HG03521 (cell line): Measurements from ENCODE around the gene SLC25A20.
"Not testable (repeated sequence)": the region's sequence is repeated elsewhere in the genome, so short reads cannot be mapped to it uniquely, and the experiment has no call there.

Experiments
- ATAC-seq: cut with Tn5 transposase; IDR thresholded peaks from one replicate; pipeline ENCODE4 v1.9.1; 2021; ENCODE audit warnings: mild to moderate bottlenecking, moderate library complexity; ENCODE audit not compliant: unreplicated experiment

SLC25A20 gene, protein sequence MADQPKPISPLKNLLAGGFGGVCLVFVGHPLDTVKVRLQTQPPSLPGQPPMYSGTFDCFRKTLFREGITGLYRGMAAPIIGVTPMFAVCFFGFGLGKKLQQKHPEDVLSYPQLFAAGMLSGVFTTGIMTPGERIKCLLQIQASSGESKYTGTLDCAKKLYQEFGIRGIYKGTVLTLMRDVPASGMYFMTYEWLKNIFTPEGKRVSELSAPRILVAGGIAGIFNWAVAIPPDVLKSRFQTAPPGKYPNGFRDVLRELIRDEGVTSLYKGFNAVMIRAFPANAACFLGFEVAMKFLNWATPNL

DNA sequence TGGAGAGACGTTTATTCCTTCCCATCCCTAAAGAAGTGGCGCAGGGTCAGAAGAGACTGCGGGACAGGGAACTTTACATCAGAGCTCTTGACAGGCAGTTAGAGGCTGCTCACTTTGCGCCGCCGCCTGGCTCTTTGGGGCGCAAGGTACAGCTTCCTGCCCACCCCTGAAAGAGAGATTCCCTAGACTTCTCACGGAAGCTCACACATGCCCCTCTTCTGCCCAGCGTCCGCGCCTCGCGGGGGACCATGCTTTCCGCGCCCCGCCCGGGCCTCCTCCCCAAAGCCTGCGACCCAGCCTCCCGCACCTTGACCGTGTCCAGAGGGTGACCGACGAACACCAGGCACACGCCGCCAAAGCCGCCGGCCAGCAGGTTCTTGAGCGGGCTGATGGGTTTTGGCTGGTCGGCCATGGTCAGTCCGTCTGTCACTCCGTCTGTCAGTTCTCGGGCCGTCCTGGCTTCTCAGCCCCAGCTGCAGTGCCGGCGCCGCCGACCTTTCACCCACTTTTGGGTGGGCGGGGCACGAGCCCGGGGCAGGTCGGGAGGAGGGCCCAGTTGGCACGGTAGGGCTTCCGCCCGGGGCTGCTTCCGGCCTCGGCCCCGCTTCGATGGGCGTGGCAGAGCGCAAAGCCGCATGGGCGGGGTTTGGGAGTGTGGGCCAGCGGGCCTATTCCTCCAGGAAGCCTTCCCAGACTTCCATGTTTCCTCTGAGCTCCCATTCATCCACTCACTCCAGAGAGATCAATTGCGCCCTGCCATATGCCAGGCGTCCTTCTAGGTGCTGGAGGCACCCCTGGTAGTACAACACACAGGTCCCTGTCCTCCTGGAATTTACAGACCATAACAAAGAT lies at the start of gene SLC25A20:
TSS of gene SLC25A20 (minus strand) at position 500 of the 852 bp plus-strand sequence. CDS start at position 412, 88 bp downstream.
- ATAC-seq: peak; percentile 94

DNA sequence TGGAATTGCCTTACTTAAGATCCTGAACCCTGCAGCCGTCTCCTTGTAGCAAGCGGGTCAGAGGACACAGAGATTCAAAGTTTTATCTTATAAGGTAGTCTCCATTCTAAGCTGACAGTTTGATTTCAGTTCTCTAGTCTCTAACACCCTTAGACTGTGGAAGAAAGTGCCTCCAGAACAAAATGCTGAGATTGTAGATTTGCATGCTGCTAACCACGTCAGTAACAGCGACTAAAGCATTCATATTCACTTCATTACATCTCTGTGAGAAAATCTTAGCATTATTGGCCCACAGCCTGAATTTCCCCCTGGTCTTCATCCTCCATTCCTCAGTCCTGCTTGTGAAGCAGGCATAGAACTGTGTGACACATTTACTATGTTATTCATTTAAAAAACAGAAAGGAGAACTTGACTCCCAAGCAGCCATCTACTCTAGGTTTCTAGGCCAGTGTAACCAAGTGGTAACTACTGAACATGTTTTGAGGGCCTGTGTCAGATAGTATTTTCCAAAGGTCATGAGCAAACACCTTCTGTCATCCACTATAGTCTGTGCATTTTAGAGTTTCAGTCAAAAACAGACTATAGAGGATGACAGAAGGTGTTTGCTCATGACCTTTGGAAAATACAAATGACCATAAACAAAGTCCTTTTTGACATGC lies 47.3 kb upstream of the SLC25A20 start:
- no peak for ATAC-seq

DNA sequence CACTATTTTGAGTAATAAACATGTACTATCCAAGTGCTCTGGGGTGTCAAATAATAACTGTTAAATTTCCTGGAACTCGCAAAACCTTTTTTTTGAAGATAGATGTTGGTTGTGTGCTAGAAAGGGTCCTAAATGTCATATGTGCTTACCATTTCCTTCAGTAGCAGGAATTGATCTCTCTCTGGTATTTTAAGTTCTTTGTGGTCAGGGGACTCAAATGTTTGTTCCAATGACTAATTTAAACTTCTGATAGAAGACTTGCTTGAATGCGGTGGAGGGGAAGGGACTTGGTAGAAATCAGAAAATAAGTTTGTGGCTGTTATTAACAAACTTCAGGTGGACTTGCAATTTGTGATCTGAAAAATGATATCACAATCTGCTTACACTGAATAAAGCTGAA lies 46.8 kb upstream of the SLC25A20 start:
- ATAC-seq: no peak

DNA sequence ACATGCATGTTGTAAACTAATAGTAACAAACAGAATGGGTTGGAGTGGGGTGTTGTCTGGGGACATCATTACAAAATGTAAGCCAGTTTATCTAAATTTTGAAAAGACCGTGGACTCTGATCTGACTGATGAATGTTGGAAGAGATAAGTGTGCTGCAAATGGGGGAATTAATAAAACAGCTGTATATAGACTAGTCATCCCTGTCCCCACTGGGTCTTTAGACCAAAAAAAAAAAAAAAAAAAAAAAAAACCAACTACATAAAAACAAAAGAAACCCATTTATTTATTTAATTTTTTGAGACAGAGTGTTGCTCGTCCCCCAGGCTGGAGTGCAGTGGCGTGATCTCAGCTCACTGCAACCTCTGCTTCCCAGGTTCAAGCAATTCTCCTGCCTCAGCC lies 40.0 kb upstream of the SLC25A20 start:
- ATAC-seq: no peak

DNA sequence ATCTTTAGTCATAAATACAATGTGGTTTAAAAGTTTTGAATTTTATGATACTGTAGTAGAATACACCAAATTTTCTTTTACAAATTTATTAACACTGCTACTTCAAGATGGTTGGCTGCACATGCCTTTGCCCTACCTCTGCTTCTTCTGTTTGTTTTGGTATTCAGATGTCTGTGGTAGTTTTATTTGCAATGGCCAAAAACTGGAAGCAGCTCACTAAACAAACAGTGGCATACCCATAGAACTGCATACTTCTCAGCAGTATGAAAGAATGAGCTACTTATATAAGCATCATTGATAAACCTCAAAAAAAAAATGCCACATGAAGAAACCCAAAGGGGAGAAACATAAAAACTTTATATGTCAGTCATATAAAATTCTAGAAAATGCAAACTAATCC lies 39.5 kb upstream of the SLC25A20 start:
- ATAC-seq: no peak

DNA sequence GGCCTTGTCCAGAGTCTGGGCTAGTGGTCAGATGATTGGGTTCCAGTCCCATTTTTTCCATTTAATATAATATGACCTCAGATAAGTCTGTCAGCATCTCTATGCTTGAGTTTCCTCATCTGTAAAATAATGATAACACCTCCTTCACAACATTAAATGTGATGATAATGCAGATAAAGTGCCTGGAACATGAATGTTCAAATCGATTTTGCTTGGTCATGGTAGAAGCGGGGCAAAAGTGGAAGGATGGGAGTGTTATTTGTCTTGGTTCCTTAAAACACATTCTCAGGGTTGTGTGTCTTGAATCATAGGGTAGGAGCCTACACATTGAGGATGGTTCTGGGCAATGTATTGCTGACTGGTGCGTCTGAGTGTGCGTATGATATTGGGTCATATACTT lies 36.8 kb upstream of the SLC25A20 start:
- no peak for ATAC-seq

DNA sequence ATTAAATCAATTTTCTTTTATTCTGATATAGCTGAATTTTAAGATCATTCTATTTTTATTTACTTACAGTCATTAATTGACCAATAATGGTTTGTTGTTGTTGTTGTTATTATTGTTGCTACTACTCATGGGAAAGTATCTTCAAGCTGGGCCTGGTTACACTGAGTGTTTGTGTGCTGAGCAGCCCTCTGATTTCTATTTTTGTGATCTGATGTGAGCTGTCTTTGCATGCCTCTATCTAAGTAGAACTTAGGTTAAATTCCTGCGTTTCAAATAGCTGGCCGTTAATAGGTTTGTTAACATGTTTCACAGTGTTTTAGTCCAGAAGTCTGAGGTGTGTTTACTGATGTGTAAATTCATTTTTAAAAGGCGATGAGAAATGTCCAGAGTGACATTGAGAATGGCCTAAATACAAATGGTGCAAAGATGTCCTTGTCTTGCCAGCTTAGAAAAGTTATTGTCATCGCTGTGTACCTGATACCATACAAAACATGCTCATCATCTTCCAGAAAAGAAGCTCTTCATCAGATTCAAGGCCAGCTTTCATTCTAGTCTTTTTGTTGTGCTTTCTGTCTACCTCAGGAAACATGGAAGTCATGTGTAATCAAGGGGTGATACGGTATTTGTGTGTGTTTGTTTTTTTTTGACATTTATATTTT lies 35.8 kb upstream of the SLC25A20 start:
- no peak for ATAC-seq

DNA sequence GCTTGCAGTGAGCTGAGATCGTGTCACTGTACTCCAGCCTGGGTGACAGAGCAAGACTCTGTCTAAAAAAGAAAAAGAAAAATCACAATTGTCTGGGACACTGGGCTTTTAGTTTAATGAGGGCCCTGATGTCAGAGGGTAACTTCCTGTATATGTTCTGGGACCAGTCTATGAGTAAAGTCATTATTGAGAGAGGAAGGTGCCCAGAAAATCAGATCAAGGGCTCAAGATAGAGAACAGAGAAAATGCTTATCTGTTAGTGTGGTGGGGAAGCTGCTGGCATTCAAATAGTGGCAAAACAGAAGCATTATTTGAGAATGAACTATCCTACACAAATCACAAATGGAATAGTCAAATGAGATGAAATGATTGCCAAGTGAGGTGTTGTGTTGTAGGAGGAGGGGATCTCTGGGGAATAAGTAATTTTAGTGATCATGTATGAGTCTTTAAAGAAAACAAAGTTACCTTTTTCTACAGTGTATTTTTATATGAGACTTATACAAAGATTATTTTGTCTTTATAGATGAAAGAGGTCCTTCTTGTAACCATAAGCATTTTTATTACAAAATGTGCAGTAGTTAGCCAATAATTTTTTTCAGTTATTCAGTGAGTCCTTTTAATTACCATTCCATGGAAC lies 33.4 kb upstream of the SLC25A20 start:
- no peak for ATAC-seq

DNA sequence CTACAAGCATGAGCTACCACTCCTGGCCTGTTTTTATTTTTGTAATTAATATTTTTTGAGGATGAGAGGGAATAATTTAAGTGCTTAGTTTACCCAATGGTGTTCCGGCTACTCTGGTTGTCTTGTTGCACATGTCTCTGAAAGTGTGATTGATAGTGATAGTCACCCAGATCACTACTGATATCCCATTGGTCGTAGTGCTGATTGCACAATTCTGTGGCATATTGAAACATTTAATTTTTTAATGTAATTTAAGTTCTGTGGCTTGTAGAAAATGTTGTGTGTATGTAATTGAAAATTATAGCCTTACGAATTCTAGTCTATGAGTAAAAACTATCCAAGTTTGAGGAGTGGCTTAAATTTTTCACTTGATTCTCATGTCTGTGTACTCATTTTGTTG lies 31.9 kb upstream of the SLC25A20 start:
- no peak for ATAC-seq

DNA sequence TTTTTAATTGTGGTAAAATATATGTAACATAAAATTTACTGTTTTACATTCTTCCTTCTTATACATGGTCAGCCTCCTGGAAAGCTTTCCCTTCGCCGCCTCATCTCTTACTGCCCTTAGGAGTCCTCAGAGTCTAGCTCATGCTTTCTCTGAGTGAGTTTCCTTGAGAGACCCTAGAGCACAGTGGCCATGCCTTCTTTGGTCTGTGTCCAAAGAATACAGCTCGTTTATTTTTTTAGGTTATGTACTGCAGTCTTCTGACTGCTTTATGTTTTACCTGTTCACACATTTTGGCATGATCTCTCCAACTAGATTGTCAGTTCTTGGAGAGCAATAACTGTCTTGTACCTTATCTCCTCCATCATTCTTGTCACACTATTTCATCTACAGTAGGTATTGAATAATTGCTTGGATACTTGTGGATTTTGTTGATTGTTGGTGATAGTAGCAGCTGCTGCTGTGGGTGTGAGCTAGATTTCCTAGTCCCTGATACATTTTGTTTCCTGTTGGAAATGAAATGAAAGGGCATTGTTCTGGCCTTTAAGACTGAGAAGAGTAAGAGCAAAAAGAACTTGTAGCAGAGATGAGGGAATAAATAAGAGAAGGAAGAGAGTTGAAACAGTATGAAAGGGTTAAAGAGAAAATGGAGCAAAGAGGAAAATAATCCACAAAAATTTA lies 30.8 kb upstream of the SLC25A20 start:
- no peak for ATAC-seq

DNA sequence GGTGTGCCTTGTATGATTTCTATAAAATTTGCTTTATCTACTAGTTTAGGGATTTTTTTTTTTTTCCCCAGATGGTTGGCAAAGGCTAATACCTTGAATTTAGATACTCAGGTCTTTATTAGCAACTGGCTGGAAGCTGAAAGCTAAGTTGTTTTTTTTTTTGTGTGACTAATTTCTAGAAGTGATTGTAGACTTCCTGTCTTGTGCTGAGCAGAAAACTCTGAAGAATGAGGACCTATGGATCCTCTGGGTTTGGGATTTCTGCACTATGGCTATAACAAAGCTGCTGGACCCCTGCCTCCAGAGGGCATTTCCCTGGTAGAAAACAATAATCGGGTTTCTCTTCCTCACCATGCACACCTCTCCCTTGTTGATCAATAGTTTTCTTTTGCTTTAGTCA lies 30.0 kb upstream of the SLC25A20 start:
- ATAC-seq: no peak

DNA sequence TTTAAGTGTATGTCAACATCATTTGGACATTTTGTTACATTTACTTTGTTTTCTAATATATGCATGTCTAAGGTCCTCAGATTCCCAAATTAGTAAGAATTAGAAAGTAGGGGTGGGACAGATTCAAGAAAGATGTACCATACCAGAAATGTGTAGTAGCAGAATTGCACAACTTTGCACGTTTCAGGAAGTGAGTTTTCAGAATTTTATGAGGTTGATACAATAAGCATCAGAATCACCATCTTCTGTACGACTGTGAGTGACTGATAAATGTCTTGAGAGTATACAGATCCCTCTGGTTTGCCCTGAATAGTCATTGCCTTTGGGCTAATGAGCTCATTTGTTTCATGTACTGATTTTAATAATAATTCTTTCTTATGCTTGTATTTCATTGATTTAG lies 29.2 kb upstream of the SLC25A20 start:
- no peak for ATAC-seq

DNA sequence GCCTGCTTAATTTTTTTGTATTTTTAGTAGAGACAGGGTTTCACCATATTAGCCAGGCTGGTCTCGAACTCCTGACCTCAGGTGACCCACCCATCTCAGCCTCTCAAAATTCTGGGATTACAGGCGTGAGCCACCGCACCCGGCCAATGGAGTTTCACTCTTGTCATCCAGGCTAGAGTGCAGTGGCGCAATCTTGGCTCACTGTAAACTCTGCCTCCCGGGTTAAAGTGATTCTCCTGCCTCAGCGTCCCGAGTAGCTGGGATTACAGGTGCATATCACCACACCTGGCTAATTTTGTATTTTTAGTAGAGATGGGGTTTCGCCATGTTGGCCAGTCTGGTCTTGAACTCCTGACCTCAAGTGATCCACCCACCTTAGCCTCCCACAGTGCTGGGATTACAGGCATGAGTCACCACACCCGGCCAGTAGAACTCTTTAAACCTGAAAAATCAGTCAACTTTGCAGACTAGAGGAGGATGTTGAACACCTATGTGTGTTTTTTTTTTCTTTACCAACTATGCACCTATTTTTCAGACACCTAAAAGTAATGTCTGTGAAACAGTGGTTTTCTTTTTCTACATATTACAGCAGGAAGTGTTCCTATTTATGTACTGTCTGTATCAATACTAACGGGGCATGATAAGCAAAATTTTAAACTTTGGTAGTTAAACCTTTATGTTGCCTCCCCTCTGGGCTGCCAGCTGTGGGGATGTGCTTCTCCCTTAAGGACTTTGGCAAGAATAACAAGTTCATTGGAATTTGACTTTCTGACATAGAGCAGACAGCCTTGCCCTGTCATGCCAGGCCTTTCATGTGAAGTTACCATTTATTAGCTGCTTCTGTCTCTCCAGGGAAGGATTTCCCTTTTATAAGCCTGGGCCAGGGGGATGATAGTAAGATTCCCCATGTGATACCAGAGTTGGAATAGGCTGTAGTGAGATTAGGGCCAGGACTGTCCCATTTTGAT lies 28.0 kb upstream of the SLC25A20 start:
- ATAC-seq: no peak

DNA sequence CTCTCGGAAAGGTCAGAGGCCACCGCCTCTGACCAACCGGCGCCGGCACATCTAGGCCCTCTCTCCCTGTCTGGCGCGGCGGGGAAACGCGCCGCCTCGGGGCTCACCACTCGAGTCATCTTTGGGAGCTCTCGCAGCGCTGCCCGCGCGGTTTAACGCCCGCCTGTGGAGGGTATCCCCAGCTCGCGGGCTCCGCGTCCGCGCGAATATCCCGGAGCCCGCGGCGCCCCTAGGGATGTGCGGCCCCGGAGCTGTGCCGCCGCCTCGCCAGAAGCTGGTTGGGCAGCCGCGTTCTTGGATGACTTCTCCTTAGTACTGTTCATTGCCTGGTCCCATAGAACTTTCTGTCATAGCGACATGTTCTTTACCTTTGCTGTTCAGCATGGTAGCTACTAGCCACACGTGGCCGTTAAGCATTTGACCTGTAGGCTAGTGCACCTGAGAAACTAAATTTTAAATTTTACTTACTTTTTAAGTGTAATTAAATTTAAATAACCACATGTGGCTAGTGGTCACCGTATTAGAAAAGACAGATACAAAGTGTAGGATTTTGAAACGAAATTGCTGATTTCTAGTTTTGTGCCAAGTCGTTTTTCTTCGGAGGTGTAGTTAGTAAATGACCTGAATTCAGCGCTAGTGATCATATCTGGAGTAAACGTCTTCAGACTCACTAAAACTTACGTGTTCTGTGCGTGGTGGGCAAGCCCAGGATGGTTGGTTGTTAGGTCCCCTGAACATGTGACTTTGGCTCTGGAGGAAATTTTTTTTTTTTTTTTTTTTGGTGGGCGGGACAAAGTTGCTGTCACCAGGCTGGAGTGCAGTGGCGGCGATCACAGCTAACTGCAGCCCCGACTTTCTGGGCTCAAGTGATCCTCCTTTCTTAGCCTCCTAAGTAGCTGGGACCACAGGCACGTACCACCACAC lies 20.8 kb upstream of the SLC25A20 start:
- ATAC-seq: no peak

DNA sequence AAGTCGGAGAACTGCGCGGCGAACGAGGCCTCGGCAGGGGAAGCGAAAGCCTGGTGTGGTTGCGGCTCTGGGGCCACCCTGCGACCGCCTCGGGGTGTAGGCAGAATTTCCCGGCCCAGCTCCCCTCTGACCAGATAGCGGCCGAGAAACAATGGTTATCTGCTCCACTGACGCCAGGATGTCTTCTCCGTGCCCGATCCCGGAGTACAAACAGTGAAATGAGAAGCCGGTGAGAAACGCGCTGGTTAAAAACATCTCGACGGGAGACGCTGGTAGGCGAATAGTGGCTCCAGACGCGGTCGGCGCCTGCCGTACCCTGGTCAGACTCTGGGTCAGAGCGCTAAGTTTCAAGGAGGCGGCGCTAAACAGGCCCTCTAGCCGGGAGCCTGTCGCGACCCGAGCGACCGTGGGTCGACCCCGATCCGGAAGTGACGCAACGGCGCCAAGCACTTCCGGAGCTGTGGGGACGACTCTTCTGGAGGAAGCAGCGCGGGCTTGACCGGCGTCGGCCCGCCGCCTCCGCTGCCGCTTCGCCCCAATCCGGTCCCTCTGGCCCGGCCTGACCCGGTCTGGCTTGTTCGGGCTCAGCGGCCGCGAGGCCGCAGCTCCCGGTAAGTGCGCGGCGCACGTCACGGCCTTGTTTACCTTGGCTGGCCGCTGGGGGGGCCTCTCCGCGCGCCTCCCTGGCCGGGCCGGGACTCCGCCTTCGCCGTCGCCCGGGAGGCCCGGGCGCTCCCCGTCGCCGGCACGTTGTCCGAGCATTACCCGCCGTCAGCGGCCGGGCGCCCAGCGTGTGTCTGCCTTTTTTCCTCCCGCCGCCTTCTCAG lies 19.9 kb upstream of the SLC25A20 start, which contains the start of gene ARIH2:
TSS of gene ARIH2 (plus strand) at position 455 of the 827 bp plus-strand sequence. CDS start 8,717 bp downstream, outside the sequence.
- ATAC-seq: peak; percentile 86

DNA sequence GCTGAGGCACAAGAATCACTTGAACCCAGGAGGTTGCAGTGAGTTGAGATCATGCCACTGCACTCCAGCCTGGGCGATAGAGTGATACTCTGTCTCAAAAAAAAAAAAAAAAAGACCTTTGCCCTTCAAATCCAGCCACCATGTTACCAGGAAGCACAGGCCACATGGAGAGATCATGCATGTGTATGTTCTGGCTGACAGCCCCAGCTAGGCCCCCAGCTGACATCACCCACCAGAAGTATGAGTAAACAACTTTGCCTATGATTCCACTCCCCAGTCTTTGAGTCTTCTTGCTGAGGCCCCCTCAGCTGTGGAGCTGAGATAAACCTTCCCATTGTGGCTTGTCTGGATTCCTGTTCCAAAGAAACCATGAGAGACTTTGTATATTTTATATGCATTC lies 16.6 kb upstream of the SLC25A20 start:
- no peak for ATAC-seq

DNA sequence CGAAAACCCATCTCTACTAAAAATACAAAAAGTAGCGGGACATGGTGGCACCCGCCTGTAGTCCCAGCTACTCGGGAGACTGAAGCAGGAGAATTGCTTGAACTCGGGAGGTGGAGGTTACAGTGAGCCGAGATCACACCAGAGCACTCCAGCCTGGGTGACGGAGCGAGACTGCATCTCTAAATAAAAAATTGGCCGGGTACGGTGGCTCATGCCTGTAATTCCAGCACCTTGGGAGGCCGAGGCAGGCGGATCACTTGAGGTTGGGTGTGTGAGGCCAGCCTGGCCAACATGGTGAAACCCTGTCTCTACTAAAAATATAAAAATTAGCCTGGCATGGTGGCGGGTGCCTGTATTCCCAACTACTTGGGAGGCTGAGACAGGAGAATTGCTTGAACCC lies 8.3 kb upstream of the SLC25A20 start:
- not testable (repeated sequence) for ATAC-seq
